ENCODE measurements around the gene TIMM8B.

TIMM8B gene

DNA sequence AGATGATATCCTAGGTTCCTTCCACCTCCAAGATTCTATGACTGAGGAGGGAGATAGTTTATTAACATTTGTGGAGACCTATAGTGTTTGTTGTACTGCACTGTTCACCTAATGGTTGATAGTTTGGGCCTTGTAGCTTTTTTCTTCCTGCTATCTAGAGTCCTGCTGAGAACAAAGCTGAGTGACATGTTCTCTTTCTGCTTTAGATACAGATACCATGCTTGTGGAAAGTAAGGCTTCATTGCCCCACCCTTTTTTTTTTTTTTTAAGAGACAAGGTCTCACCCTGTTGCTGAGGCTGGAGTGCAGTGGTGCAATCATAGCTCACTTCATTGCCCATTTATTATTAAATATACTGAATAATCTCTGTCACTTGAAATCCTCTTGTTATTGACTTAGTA is 49.0 kb downstream of the TIMM8B start:
- no peak overlapping the region for H3K4me3 ChIP-seq (replicated peaks; ENCODE audit: low read depth, low read length)
- DNase-seq (ENCODE audit: low read depth), result no peak
- TF ChIP-seq, protein P1, sequence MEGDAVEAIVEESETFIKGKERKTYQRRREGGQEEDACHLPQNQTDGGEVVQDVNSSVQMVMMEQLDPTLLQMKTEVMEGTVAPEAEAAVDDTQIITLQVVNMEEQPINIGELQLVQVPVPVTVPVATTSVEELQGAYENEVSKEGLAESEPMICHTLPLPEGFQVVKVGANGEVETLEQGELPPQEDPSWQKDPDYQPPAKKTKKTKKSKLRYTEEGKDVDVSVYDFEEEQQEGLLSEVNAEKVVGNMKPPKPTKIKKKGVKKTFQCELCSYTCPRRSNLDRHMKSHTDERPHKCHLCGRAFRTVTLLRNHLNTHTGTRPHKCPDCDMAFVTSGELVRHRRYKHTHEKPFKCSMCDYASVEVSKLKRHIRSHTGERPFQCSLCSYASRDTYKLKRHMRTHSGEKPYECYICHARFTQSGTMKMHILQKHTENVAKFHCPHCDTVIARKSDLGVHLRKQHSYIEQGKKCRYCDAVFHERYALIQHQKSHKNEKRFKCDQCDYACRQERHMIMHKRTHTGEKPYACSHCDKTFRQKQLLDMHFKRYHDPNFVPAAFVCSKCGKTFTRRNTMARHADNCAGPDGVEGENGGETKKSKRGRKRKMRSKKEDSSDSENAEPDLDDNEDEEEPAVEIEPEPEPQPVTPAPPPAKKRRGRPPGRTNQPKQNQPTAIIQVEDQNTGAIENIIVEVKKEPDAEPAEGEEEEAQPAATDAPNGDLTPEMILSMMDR (IDR thresholded peaks at IDR 0.05; ENCODE audit: low read length, missing control alignments), result no peak

Measured in fibroblast of pulmonary artery (primary cell).